Aortic smooth muscle cell (primary cell): ENCODE results near the gene VIM. TPM values are rescaled to one million over a fixed set of nuclear protein-coding genes. Genes with fewer than 3 reads are reported as not detected.

Experiments used
- total RNA-seq: library from RNA; depleted of rRNA; stranded (reverse); fragments of >200 nt; gene quantifications from 2 replicates; pipeline ENCODE4 v1.2.3, GENCODE V29; 2014

The VIM gene
- total RNA-seq, result 7,111 and 10,032 TPM in 2 replicates

DNA sequence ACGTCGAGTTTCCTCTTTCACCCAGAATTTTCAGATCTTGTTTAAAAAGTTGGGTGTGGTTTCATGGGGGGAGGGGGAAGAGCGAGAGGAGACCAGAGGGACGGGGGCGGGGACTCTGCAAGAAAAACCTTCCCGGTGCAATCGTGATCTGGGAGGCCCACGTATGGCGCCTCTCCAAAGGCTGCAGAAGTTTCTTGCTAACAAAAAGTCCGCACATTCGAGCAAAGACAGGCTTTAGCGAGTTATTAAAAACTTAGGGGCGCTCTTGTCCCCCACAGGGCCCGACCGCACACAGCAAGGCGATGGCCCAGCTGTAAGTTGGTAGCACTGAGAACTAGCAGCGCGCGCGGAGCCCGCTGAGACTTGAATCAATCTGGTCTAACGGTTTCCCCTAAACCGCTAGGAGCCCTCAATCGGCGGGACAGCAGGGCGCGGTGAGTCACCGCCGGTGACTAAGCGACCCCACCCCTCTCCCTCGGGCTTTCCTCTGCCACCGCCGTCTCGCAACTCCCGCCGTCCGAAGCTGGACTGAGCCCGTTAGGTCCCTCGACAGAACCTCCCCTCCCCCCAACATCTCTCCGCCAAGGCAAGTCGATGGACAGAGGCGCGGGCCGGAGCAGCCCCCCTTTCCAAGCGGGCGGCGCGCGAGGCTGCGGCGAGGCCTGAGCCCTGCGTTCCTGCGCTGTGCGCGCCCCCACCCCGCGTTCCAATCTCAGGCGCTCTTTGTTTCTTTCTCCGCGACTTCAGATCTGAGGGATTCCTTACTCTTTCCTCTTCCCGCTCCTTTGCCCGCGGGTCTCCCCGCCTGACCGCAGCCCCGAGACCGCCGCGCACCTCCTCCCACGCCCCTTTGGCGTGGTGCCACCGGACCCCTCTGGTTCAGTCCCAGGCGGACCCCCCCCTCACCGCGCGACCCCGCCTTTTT, at the start of gene VIM:
TSS of gene VIM (plus strand) at position 151 of the 925 bp plus-strand sequence. CDS start 1,182 bp downstream, outside the sequence.

DNA sequence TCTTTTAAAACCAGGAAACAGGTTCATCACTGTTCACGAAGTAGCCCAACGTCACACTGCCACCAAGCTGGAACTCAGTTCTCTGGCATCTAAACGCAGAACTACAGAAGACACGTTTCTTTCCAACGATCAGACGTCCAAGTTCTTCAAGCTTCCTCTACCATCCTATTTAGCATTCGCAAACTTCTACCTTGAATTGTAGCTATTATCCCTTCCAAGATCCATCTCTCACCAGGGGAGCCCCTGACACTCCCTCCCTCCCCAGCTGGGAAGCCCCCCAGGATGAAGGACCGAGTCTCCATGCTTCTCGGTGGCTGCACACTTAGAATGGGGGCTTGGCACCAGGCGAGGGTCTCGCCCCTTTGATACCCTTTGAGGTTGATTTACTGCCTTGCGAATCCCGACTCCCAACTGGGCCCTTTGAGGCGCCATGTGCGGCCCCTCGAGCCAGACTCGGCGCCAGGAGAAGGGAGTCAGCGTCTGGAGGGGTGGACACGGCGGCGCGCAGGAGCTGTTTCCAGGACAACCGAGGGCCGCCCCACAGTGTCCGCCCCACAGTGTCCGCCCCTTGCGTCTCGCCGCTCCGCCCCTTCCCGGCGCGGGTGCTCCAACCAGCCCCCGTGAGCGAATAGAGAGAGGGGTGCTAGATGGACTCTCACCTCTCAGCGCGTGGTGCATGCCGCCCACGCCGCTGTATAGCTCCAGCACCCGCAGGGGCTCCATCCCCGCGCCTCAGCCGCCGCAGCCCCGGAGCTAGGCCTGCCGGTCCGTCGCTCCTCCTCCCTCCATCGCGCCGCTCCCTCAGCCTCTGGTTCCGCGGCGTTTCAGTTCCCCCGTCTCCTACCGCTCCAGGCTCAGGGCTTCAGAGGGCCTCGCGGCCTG, 26.9 kb upstream of the VIM start, which contains the start of gene TRDMT1:
TSS of gene TRDMT1 (minus strand) at position 761 of the 882 bp plus-strand sequence. CDS start at position 723, 38 bp downstream.

Other genes with a start within 250 kb of the VIM start
- 2.2 and 2.4 TPM in 2 replicates for gene CUBN, start 98.4 kb upstream of the VIM start, total RNA-seq
- 7.1 and 9.2 TPM in 2 replicates for gene TRDMT1, start 26.6 kb upstream of the VIM start, total RNA-seq
- not detected in 2 replicates for gene ST8SIA6, start 226.4 kb downstream of the VIM start, total RNA-seq